GM19239 (cell line): ENCODE measurements around the gene PLCB1.

ENCODE experiments used
- DNase-seq: peaks from one replicate; pipeline ENCODE4 v3.0.0; 2011; ENCODE audit warnings: low spot score; ENCODE audit not compliant: insufficient read length
- FAIRE-seq: peaks from 2 replicates; lab custom pipeline; 2011; peaks lifted over from hg19 to GRCh38; lab: Jason Lieb, UNC

Gene PLCB1

DNA sequence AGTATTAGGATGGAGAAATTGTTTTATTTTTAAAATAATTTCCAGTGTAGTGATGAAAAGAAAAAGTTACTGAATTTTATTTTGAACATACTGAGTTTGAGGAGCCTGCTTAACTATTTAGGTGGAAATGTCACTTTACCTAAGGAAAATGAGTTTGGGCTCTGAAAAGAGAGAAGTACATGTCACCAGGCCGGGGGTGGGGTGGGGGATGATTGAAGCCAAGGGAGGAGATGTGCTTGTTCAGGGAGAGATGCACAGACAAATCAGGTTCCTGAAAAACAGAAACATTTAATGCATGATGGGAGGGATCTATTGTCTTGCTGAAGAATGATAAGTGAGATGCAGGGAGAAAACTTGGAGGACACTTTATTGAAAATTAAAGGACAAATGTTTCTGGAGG, 71.3 kb downstream of the PLCB1 start:
- no peak for FAIRE-seq
- no peak for DNase-seq

DNA sequence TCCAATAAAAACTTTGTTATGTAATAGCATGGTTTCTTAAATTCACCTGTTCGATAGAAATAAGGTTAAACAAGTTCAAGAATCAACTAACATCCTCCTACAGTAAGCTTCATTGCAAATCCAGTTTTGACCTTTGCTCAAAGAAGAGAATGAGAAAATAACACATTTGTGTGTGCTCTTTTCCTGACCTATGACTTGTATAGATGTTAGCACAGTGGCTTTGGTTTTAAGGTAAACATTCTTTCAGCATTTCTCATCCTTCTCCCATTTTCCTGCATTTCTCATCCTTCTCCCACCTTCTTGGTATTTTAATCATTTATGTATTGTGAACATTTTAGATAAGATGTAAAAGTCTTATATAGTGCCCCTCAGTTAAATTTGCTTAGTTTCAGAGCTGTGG, 73.9 kb downstream of the PLCB1 start:
- no peak for FAIRE-seq
- DNase-seq: no peak

DNA sequence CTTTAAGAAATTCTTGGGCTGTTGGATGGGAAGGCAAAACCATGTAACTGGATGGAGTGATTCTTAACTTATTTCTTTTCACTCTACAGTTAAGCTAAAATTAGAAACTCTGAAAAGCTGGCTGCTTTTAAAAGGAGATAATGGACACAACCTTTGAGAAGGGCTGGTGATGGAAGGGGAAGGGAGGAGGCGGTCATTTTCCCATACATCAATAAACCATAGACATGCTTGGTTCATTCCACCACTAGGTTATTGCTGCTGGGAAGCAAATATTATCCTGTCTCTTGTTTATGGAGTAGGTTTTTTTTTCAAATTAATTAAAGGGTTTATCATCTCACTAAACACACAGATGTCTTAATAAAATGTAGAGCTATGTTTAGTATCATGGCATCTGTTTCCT, 76.2 kb downstream of the PLCB1 start:
- DNase-seq (no peak), FAIRE-seq (peak; percentile 26)

DNA sequence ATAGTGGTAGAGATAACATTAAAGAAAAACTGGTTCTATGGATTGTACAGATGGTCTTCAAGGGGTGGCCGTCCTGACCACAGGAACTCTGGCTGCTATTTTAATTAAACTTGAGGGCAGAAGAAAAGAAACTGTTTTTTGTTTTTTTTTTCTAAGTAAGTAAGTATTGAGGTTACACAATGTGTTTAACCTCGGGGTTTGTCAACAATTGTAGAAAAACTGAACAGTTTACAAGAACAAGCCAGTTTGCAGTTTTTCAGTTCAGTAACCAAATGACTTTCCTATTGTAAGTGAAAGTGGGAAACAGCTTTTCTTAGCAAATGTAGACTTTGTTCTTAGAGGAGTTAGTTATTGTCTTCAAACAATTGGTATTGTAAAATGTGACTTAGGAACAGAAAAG, 77.0 kb downstream of the PLCB1 start:
- DNase-seq (no peak), FAIRE-seq (peak; percentile 57)

DNA sequence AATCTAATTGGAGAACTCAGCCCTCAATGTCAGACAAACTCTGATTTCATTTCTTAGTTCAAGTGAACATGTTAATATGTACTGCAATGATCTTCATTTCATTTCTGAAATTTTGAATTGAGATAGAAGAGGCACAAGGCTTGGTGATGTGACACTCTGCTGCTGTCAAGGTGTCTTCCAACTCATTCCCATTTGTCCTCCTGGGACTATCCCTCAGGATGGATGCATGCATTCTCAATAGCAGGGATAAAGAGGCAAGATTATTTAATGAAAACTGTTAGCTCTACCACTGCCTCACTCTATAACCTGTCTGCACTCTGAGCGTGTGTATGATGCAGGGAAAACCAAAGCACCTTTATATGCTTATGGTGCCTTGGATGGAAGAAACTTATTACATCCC, 78.7 kb downstream of the PLCB1 start:
- DNase-seq: no peak
- no peak for FAIRE-seq

DNA sequence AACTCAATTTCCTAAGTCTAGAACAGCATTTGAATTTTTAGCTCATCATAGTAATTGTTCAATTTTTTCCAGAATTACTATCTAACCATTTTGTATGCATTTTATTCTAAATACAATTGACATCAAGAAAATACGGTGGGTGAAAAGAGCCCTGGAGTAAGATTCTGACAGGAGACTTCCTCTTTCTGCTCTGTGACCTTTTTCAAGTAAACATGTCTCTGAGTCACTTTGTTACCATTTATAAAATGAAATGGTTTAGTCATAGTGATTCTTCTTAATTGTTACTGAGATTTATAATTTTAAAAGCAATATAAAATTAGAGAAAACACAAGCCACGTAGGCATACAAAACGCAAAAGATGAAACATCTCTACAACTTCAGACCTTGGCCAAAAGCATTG, 80.2 kb downstream of the PLCB1 start:
- DNase-seq: no peak
- peak; percentile 28 for FAIRE-seq

DNA sequence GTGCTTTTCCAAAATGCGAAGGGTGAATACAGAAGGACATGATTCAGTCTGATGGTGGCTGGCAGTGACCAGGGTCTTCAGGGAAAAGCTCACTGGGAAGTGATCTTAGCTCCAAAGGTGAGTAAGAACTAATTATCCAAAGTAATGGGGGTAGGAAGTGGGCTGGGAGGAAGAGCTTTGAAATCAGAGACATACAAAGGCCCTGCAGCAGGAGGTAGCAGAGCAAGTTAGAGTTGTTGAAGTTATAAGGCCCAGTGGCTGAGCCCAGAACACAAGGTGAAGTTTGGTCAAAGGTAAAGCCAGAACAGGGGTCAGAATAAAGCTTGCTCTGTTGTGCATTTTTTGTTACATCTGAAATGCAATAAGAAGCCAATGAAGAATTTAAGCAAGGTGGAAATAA, 81.2 kb downstream of the PLCB1 start:
- FAIRE-seq (peak; percentile 18), DNase-seq (no peak)

DNA sequence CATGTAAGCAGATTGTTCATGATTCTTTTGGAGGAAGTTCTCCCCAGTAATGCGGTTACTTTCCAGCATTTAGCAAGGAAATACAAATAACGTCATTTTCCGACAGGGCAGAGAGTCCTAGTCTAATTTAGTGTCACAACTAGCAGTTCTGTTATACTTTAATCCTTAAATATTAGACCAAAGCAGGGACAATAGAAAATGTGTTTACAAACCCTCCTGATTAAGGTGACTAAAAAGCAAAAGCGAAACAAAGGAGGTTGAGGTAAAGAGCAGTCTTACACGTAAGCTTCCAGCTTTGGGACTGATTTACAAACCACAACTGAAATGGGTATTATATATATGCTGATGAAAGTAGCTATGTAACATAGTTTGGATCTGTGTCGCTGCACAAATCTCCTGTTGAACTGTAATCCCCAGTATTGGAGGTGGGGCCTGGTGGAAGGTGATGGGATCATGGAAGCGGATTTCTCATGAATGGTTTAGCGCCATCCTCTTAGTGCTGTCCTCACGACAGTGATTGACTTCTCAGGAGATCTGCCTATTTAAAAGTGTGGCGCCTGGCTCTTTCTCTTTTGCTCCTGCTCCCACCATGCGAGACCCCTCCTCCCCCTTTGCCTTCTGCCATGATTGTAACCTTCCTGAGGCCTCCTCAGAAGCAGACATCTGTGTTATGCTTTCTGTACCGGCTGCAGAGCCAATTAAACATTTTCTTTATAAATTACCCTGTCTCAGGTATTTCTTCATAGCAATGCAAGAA, 81.9 kb downstream of the PLCB1 start:
- DNase-seq (no peak), FAIRE-seq (peak; percentile 95)

DNA sequence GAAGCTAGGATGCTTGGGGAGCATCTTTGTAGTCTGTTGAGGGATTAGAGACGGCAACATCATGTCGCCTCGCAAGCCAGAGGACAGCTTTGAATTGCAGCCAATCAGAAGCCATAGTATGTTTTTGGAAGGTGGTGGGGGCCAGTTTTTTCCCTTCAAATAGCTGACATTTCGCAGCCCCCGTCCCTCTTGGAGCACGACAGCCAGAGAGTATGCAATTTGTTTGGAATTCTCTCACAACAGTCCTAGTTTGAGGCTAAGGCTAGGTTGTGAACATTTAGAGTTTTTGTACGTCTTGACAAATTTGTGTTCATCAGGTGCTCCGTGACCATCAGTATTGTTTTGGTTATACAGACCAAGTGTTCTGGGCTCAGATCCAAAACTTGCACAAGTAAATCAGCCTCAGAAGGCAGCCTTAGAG, 83.3 kb downstream of the PLCB1 start:
- DNase-seq (no peak), FAIRE-seq (peak; percentile 53)

DNA sequence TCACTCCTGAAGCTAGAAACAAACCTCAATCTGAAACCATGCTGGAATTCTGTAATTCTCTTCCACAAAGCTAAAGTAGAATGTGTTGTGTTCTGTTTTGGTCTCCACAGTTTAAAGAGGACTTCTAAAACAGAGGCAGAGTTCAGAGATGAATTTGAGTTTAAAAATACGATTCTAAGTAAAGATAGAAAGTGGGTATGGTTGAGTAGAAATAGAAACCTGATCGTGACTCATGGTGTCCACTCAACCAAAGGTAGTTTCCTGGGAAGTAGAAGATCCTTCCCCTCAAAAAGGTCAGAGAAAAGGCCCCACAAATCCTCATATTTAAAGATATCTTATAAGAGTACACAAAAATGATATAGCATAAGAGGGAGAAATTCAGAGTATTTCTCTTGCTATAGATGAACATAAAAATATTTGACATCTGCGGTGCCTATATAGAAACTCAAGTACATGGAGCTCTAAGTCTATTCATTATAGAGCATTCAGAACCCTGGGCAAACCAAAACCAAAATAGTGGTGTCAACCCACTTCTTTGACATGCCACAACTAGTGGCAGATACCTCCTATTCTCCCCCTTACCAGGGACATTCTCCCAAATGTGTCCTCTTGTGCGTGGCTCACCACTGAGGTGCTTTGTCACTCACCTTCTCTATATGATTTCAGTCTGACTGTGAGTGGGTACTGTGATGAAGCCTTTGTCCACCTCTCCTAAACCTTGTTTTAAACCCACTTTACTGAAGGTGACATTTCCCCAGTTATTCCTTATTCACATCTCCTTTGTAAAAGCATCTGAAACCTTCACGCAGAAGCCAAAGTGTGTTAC, 84.5 kb downstream of the PLCB1 start:
- peak; percentile 83 for FAIRE-seq

DNA sequence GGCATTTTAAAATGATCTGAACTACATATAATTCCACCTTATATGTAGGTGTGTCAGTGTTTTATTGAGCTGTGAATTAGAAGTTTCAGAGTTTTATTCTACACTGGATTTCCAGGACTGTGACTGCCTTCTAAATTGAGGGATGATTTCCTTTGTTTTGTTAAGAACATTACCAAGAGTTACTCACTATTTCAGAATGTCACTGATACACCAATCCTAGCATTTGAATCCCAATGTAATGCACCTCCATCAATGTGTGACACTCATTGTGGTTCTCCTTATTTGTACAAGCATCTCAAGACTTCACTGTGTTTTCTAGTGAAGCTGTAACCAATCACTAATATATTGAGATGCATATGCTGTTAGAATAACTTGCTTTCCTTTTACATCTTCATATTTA, 86.8 kb downstream of the PLCB1 start:
- FAIRE-seq: no peak
- no peak for DNase-seq

More for the DNA sequence above, 84.5 kb downstream of the PLCB1 start:
- no peak for DNase-seq

DNA sequence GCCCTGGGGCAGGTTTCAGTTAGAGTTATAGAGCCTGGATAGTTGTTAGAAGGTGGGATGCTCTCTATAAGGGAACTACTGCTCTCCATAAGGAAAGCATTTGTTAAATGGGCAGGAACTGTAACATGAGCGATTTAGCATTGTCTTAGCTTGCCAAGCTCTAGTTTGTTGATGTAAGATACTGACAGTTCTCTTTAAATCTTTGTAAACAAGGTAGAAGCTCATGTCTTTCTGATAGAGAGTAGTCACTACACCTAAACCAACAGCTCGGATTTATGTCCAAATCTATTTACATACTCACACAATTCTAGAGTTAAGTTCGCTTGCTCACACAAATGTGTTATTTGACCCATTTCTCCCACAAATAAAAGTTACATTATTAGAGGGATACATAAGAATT, 87.3 kb downstream of the PLCB1 start:
- DNase-seq (no peak), FAIRE-seq (no peak)

DNA sequence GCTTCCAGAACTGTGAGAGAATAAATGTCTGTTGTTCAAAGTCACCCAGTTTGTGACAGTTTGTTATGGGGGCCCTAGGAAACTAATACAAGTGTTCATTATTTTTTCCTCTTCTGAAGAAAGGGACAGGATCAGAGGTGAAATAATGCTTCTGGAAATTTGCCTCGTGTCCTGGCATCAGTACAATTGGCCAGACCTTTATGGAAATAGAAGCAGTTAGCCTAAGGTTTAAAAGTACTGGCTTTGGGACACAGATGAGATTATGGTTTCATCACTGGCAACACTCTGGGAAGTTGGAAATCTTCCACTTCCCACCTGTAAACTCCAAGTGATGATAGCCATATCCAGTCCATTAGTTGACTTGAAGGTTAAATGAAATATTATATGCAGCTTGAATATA, 88.7 kb downstream of the PLCB1 start:
- no peak for DNase-seq
- no peak for FAIRE-seq

DNA sequence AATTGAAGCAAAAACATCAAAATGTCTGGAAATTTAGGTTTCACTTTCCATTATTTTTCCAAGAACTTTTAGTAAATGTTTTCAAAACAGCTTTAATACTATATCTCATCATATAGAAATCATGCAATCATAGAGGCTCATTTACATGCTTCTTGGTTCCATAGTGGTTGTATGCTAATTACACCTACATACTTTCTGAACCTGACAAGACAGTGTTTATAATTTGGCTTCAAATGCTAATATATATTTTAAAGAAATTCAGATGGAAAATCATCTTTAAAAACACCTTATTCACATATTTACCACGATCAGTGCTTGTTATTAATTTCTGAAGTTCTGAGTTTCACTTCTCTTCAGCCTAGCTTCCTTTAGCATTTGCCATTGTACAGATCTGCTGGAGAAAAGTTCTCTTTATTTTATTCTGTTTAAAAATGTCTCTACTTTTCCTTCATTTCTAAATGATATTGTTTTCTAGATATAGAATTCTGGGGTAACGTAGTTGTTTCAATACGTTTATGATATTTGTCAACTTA, 89.9 kb downstream of the PLCB1 start:
- DNase-seq: no peak
- peak; percentile 18 for FAIRE-seq

DNA sequence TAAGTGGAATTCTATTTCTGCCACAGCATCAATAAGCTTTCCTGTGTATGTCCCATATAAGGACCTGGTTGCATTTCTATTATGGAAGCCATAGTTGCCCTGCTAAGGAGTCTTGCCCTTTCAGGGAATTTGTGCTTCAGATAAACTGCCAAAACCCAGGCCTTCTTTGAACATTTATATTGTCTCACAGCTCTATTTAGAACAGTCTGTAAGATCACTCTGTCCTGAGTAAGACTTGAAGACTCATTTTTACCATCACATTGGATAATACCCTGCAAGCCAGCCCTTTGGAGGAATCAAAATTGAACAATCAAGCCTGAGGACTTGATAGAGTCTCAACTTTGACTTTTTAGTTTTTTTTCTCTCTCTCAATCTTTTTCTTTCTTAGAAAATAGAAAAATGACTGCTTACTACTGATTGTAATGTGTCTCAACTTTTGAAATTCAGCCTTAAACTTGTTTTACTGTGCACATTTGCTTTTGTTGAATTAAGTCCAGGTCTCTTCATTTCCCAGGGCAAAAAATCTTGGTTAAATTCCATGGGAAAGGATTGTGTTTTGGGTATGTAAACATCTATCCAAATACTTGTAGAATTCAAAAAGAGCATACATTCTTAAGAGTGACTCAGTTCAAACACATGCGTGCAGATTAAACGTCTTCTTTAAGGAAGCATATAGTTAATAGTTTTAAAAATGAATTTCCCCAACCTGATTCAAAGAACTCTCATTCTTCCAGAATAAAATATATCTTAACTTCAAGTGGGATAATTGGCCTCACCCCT, 91.2 kb downstream of the PLCB1 start:
- no peak for DNase-seq
- no peak for FAIRE-seq

DNA sequence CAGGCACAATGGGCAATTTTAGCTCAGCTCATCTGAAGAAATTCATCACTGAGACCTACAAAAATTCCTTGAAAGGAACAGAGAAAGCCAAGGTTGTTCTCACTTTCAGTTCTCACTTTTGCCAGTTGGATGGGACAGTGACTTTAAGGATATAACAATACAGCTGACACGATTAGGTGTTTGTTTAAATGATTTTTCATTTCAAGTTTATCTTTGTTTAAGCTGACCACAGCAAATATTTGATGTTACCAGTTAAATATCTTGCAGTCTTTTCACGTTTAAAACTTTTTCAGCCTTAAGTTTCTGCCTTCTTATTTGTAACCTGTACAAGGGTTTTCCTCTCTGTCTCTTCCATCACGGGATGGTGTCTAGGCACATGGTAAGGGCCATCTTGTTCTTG, 93.6 kb downstream of the PLCB1 start:
- FAIRE-seq (no peak), DNase-seq (no peak)

DNA sequence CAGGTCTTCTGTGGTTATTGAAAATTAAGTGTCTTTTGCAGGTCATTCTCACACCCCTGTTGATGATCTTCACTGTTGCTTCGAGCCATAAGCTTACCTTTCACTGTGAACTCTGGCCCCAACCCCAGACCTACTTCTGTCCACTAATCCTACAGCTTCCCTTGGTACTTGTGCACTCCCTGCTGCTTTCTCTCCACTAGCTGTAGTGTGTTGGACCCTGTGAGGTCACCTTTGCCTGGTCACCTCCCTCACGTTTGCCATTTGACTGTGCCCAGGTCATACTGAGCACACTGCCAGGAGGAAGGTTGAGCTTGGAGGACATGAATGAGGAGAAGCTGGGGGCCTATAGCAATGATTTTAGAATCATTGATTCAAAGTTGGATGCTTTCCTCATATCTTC, 94.0 kb downstream of the PLCB1 start:
- no peak for DNase-seq
- no peak for FAIRE-seq

DNA sequence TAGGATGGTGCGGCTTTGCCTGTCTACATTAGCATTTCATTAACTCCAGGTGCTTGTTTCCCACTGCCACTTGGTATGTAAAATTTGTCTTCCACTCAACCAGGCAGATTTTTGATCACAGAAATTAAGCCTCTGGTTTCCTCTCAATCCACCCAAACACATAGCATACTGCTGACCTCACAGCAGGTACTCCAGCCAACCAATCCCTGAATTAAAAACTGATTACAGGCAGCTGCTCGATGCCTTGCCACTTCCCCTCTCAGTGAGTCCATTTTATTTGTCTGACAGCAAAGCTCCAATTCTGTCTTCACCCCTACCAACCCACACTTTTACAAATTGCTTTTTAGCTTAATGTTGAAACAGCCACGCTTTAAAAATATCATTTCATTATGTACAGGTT, 95.2 kb downstream of the PLCB1 start:
- FAIRE-seq: no peak
- no peak for DNase-seq

DNA sequence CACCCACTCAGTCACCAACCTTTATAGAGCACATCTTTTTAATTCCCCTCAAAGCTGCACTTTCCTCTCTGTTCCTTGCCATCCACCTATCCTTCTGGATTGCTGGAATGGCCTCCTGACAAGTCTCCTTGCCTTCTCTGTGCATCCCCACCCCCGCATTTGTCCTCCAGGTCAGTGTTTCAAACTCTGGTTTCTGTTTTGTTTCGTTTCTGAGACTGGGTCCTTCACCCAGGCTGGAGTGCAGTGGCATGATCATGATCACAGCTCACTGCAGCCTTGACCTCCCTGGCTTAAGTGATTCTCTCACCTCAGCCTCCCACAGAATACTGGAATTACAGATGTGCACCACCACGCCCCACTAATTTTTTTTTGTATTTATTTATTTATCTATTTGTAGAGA, 96.2 kb downstream of the PLCB1 start:
- DNase-seq (no peak), FAIRE-seq (no peak)

DNA sequence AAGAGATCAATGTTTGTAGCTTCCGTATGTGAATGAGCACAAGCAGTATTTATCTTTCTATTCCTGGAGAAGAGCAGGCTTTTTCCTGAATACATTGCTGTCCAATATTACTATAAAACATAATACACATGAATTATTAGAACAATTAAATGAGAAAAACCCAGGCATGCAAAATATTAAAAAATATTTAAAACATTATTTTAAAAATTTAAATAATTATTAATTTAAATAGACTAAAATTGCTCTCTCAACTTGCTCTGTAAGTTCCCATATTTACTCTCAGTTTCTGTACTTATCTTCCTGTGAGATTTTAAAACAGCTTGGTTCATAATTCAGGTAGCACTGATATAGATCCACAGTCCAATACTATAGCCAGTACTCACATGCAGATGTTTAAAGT, 97.0 kb downstream of the PLCB1 start:
- no peak for DNase-seq
- FAIRE-seq: no peak

DNA sequence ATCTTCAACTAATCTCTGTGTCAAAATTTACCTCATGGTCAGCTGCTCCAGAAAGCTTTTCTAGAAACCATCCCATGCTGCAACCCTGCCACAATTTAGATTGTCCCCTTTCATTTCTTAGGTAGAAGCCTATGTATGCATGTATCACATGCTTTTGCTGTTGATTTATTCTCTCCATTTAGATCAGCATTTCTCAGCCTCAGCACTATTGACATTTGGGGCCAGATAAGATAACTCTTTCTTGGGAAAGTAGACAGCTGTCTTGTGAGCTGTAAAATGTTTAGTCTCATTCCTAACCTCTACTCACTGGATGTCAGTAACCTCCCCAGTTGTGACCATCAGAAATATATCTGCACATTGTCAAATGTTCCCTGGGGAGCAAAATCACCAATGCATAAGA, 99.0 kb downstream of the PLCB1 start:
- FAIRE-seq (no peak), DNase-seq (no peak)
